Stimulated activated CD8-positive, alpha-beta memory T cell treated with anti-CD3 and anti-CD28 coated beads, Interleukin-12 subunit alpha, Interleukin-12 subunit beta, amount 100 ng/mL, for 24 hours (primary cell): Measurements from ENCODE around the gene DAPK1.

ENCODE experiments used
- DNase-seq: peaks from one replicate; pipeline ENCODE4 v3.0.0-alpha.2; 2020; ENCODE audit errors: extremely low read depth

The DAPK1 gene

GRCh38 chr9:87516926-87517290 is 19.2 kb downstream of the DAPK1 start:
- no peak for DNase-seq

GRCh38 chr9:87517732-87518131 is 20.1 kb downstream of the DAPK1 start:
- no peak for DNase-seq

- no peak for DNase-seq
Observed at GRCh38 chr9:87518702-87519335, 21.2 kb downstream of the DAPK1 start.

GRCh38 chr9:87519461-87519860 is 21.8 kb downstream of the DAPK1 start:
- no peak for DNase-seq

GRCh38 chr9:87520172-87520683 is 22.6 kb downstream of the DAPK1 start:
- DNase-seq = no peak

- DNase-seq = no peak
Observed at GRCh38 chr9:87521834-87522233, 24.2 kb downstream of the DAPK1 start.

GRCh38 chr9:87524061-87524460 is 26.4 kb downstream of the DAPK1 start:
- DNase-seq = no peak

- DNase-seq = no peak
Observed at GRCh38 chr9:87525546-87526303, 28.1 kb downstream of the DAPK1 start.

GRCh38 chr9:87527211-87527916 is 29.7 kb downstream of the DAPK1 start:
- no peak for DNase-seq

- DNase-seq = no peak
Observed at GRCh38 chr9:87528969-87529368, 31.3 kb downstream of the DAPK1 start.

GRCh38 chr9:87529671-87530070 is 32.0 kb downstream of the DAPK1 start:
- no peak for DNase-seq

GRCh38 chr9:87530716-87531115 is 33.0 kb downstream of the DAPK1 start:
- no peak for DNase-seq

- DNase-seq = no peak
Observed at GRCh38 chr9:87531370-87532295, 34.0 kb downstream of the DAPK1 start.

GRCh38 chr9:87533271-87533670 is 35.6 kb downstream of the DAPK1 start:
- DNase-seq = no peak

GRCh38 chr9:87534036-87534435 is 36.4 kb downstream of the DAPK1 start:
- no peak for DNase-seq

GRCh38 chr9:87534957-87535356 is 37.3 kb downstream of the DAPK1 start:
- no peak for DNase-seq

- DNase-seq = no peak
Observed at GRCh38 chr9:87535817-87536539, 38.3 kb downstream of the DAPK1 start.

GRCh38 chr9:87537625-87538024 is 40.0 kb downstream of the DAPK1 start:
- no peak for DNase-seq

GRCh38 chr9:87540444-87541105 is 42.9 kb downstream of the DAPK1 start:
- no peak for DNase-seq

- DNase-seq = no peak
Observed at GRCh38 chr9:87541663-87542062, 44.0 kb downstream of the DAPK1 start.
